DMS 273 treated with DMSO at 0.1 percent for 48 hours (cell line): ENCODE measurements around the gene PACRG.

Experiments used
- DNase-seq: peaks from one replicate; lab custom pipeline; 2025; lab: John Stamatoyannopoulos, UW

The PACRG gene

DNA sequence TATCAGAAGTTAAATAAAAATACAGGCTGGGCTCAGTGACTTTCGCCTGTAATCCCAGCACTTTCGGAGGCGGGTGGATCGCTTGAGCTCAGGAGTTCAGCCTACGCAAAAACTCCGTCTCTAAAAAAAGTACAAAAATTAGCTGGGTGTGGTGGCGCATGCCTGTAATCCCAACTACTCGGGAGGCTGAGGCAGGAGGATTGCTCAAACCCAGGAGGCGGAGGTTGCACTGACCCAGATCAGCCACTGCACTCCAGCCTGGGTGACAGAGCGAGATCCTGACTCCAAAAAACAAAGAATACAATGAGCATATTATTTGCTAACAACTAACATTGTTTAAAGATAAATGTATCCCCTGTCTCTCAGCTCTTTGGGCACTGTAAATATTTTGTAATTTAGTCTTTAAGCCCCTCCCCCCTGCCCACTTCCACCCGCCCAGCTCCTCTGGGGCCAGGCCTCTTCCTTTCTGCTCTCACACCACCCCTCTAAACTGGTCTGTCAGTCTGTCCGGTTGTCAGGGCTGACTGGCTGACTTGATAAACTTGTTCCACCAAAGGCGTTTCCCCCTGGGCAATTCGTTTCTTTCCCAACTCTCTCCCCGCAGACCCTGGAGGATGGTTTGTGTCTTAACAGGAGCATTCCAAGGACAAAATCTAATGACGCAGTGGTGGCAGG, 624.4 kb downstream of the PACRG start:
- DNase-seq: no peak

GRCh38 chr6:163352966-163353365, 625.2 kb downstream of the PACRG start:
- no peak for DNase-seq

DNA sequence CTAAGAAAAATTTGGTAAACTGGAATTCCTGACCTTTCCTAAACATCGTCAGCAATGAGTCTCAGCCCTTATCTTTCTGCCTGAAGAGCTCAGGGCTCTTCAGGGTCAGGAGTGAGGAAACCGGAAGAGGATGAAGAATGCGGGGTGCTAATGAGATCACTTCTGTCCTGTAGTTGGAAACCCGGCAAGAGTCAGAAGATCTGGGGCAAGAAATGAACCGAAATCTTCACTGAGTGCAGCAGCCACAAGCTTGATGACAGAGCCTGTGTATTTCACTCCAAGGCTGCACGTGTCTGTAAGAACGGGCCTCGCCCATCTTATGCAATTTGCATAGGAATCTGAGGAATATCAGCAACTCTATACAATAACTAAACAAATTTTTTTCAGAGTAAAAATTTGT, 626.3 kb downstream of the PACRG start:
- DNase-seq: no peak

GRCh38 chr6:163354761-163355425, 627.1 kb downstream of the PACRG start:
- DNase-seq: no peak

- DNase-seq: no peak
These were observed 627.7 kb downstream of the PACRG start for GRCh38 chr6:163355426-163355991.

- no peak for DNase-seq
These were observed 628.5 kb downstream of the PACRG start for GRCh38 chr6:163356324-163356723.

DNA sequence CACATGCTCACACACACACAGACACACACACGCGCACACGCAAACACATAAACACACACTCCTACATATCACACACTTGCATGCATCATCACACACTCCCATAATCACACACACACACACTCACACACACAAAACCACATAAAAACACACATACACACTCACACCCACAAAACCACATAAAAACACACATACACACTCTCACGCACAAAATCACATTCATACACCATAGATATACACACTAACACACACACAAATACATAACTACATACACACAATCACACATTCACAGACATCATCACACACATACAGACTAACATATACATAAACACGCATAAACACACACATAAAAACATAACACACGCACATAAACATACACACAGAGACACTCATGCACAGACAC, 629.0 kb downstream of the PACRG start:
- no peak for DNase-seq

GRCh38 chr6:163364641-163365040, 636.9 kb downstream of the PACRG start:
- DNase-seq: no peak
